Mesendoderm (in vitro differentiated cells): ENCODE measurements around the gene ZSCAN2.
"Not testable (repeated sequence)": the region's sequence is repeated elsewhere in the genome, so short reads cannot be mapped to it uniquely, and the experiment has no call there.

Experiments used
- DNase-seq: peaks from one replicate; pipeline ENCODE4 v3.0.0; 2013
- H2AK5ac ChIP-seq: 2 replicates; pipeline ENCODE4 v1.6.1; 2013; ENCODE audit warnings: low read length, inconsistent platforms
- H2BK120ac ChIP-seq: 2 replicates; pipeline ENCODE4 v1.6.1; 2013; ENCODE audit warnings: low read depth, mild to moderate bottlenecking, low read length, moderate library complexity, mixed read lengths
- H2BK15ac ChIP-seq: replicated peaks from 2 replicates; pipeline ENCODE4 v1.6.1; 2013; ENCODE audit warnings: low read depth, mild to moderate bottlenecking, moderate library complexity
- H2BK5ac ChIP-seq: 2 replicates; pipeline ENCODE4 v1.6.1; 2013; ENCODE audit warnings: low read length, inconsistent platforms
- H3K18ac ChIP-seq: 2 replicates; pipeline ENCODE4 v1.6.1; 2013; ENCODE audit warnings: mild to moderate bottlenecking, low read length, mixed read lengths
- H3K23ac ChIP-seq: one replicate; pipeline ENCODE4 v1.6.1; 2013; ENCODE audit warnings: low read length
- H3K27ac ChIP-seq: 2 replicates; pipeline ENCODE4 v1.5.1; 2013; ENCODE audit warnings: low read depth, mild to moderate bottlenecking, inconsistent platforms, low read length, moderate library complexity
- H3K27me3 ChIP-seq: 2 replicates; pipeline ENCODE4 v1.6.1; 2013; ENCODE audit warnings: low read length, control low read depth, mild to moderate bottlenecking, inconsistent platforms; ENCODE audit not compliant: insufficient read depth, poor library complexity
- H3K36me3 ChIP-seq: 2 replicates; pipeline ENCODE4 v1.6.1; 2013; ENCODE audit warnings: low read length, inconsistent platforms; ENCODE audit not compliant: control insufficient read depth, insufficient read depth
- H3K4ac ChIP-seq: one replicate; pipeline ENCODE4 v1.6.1; 2013; ENCODE audit warnings: low read depth, mild to moderate bottlenecking, low read length, moderate library complexity
- H3K4me1 ChIP-seq: 2 replicates; pipeline ENCODE4 v1.6.1; 2013; ENCODE audit warnings: low read depth, low read length, inconsistent platforms; ENCODE audit not compliant: control insufficient read depth
- H3K4me2 ChIP-seq: 2 replicates; pipeline ENCODE4 v1.6.1; 2013; ENCODE audit warnings: low read length
- H3K4me3 ChIP-seq: 2 replicates; pipeline ENCODE4 v1.5.1; 2013; ENCODE audit warnings: mild to moderate bottlenecking, low read length
- H3K56ac ChIP-seq: one replicate; pipeline ENCODE4 v1.6.1; 2013; ENCODE audit warnings: low read length
- H3K79me1 ChIP-seq: 2 replicates; pipeline ENCODE4 v1.6.1; 2013; ENCODE audit warnings: low read length, inconsistent platforms
- H3K79me2 ChIP-seq: 2 replicates; pipeline ENCODE4 v1.6.1; 2013; ENCODE audit warnings: mild to moderate bottlenecking, low read length; ENCODE audit not compliant: control insufficient read depth, insufficient read depth
- H3K9ac ChIP-seq: 2 replicates; pipeline ENCODE4 v1.6.1; 2013; ENCODE audit warnings: low read length, inconsistent platforms
- H4K5ac ChIP-seq: one replicate; pipeline ENCODE4 v1.6.1; 2013; ENCODE audit warnings: low read length
- H4K8ac ChIP-seq: one replicate; pipeline ENCODE4 v1.6.1; 2013; ENCODE audit warnings: low read depth, mild to moderate bottlenecking, control low read depth, low read length, moderate library complexity
- WGBS: extraction: QIAGEN DNeasy Blood & Tissue Kit; methylation state at CpG from one replicate; pipeline ENCODE4 v1.1.7; 2013; ENCODE audit warnings: low lambda C conversion rate, missing lambda C conversion rate; ENCODE audit not compliant: insufficient coverage; ENCODE audit errors: extremely low coverage; 5-methylcytosine and 5-hydroxymethylcytosine counted together

Gene ZSCAN2

DNA sequence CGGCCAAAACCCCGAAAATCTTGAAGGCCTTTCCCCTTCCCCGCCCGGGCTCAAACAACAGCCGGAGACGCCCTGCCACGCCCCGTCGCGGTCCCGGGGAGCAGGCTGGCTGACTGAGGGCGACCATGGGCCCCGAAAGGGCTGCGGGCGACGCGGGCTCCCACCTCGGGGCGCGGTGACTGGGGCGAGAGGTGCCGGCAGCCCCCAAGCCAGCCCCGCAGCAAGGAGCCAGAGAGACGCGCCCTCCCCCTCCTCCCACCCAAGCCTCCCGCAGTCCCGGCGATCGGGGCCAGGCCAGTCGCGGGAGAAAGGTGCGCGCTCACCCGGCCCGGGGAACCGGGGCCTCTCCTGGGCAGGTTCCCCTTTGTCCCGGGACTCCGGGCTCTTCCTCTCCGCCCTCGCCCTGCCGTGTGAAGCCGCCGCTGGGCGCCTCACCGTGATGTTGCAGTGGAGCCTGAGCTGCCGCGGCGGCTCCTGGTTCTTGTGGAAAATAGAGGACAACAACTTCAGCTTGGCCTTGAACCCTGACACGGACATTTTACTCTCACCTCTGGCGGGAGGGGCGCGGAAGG lies 30.6 kb upstream of the ZSCAN2 start:
- Histone ChIP-seq H3K79me2 (no peaks in the 10 kb centered on the region), H3K79me1 (no peaks in the 10 kb centered on the region), H2BK15ac (no peak overlapping the region), H3K18ac (peak overlapping the region; percentile 89), H3K4ac (peak overlapping the region; percentile 20), H2BK120ac (peak overlapping the region; percentile 1), H3K27ac (peak overlapping the region; percentile 50), H3K4me3 (peak overlapping the region; percentile 46), H4K5ac (no peak overlapping the region), H3K36me3 (no peaks in the 10 kb centered on the region), H3K23ac (no peak overlapping the region), H4K8ac (no peak overlapping the region), H3K9ac (peak overlapping the region; percentile 71), H2BK5ac (no peak overlapping the region), H3K56ac (peak overlapping the region; percentile 81), H2AK5ac (no peak overlapping the region), H3K4me2 (peak overlapping the region; percentile 8), H3K4me1 (no peaks in the 10 kb centered on the region), H3K27me3 (no peaks in the 10 kb centered on the region)
- WGBS = no CpG with 5 or more reads among the region's 52 CpGs
- peak; percentile 30 for DNase-seq

DNA sequence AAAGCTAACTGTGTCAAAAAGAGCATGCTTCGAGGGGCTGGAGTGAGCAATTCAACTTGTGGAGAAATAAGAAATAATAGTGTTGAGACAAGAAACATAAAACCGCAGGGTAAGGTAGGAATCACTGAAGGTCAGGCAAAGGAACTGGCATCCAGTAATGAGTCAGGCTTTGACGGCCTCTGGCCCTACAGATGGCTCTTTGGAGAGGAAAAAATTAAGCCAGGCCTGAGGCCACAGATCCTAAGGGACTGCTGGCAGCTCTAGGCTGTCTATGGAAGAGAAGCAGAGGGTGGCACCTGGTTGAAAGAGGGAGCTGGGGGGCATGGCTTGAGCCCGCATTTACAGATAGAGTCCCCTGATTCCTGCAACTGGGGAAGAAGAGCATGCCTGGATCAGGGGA lies 28.6 kb upstream of the ZSCAN2 start:
- Histone ChIP-seq H3K79me1 (no peaks in the 10 kb centered on the region), H3K56ac (no peak overlapping the region), H2AK5ac (no peak overlapping the region), H3K4me3 (no peak overlapping the region), H3K27ac (no peak overlapping the region), H4K5ac (no peak overlapping the region), H3K4me1 (no peaks in the 10 kb centered on the region), H3K4ac (no peak overlapping the region), H2BK15ac (no peak overlapping the region), H2BK120ac (no peak overlapping the region), H3K4me2 (no peak overlapping the region), H3K27me3 (no peaks in the 10 kb centered on the region), H3K23ac (no peak overlapping the region), H3K36me3 (no peaks in the 10 kb centered on the region), H3K79me2 (no peaks in the 10 kb centered on the region), H3K9ac (no peak overlapping the region), H3K18ac (no peak overlapping the region), H4K8ac (no peak overlapping the region), H2BK5ac (no peak overlapping the region)
- no peak for DNase-seq
- no CpG with 5 or more reads among the region's 4 CpGs for WGBS

DNA sequence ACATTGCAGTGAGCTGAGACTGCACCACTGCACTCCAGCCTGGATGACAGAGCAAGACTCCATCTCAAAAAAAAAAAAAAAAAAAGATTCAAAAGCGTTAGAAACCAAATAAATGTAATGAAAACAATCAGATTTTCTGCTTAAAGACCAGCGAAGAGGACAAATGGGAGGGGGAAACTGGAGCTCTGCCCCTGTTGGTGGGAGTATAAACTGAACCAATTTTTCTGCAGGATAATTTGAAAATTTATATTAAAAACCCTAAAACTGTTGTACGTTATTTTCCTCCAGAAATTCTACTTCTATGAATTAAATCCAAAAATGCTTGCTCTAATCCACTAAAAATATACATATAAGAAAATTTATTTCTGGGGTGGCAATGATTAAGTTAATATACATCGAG lies 25.3 kb upstream of the ZSCAN2 start:
- Histone ChIP-seq H3K9ac (no peak overlapping the region), H3K79me1 (no peaks in the 10 kb centered on the region), H4K5ac (no peak overlapping the region), H3K4me2 (no peak overlapping the region), H3K27ac (no peak overlapping the region), H2BK5ac (no peak overlapping the region), H2AK5ac (no peak overlapping the region), H3K27me3 (no peaks in the 10 kb centered on the region), H4K8ac (no peak overlapping the region), H3K36me3 (no peaks in the 10 kb centered on the region), H3K23ac (no peak overlapping the region), H3K4me3 (no peak overlapping the region), H3K18ac (no peak overlapping the region), H3K4me1 (no peaks in the 10 kb centered on the region), H2BK15ac (no peak overlapping the region), H3K79me2 (no peaks in the 10 kb centered on the region), H3K4ac (no peak overlapping the region), H2BK120ac (no peak overlapping the region), H3K56ac (no peak overlapping the region)
- no peak for DNase-seq
- WGBS = no CpG with 5 or more reads among the region's 4 CpGs

- not testable (repeated sequence) for H3K4me3 ChIP-seq, H3K56ac ChIP-seq, H4K5ac ChIP-seq, H3K23ac ChIP-seq, H3K27ac ChIP-seq, H2BK5ac ChIP-seq, H3K18ac ChIP-seq, H2AK5ac ChIP-seq, H3K79me2 ChIP-seq, DNase-seq, H2BK15ac ChIP-seq, H3K27me3 ChIP-seq, H3K79me1 ChIP-seq, H3K4me1 ChIP-seq, H3K4me2 ChIP-seq, H3K36me3 ChIP-seq, H3K9ac ChIP-seq, H2BK120ac ChIP-seq, H4K8ac ChIP-seq, H3K4ac ChIP-seq
- WGBS = no CpG with 5 or more reads among the region's 6 CpGs
Observed at GRCh38 chr15:84577891-84578290, 22.9 kb upstream of the ZSCAN2 start.

GRCh38 chr15:84579261-84579721 lies 21.5 kb upstream of the ZSCAN2 start:
- not testable (repeated sequence) for H3K4me2 ChIP-seq, H3K27me3 ChIP-seq, DNase-seq, H3K79me2 ChIP-seq, H2AK5ac ChIP-seq, H3K23ac ChIP-seq, H3K79me1 ChIP-seq, H3K36me3 ChIP-seq, H3K27ac ChIP-seq, H2BK15ac ChIP-seq, H3K4me3 ChIP-seq, H3K18ac ChIP-seq, H3K56ac ChIP-seq, H3K9ac ChIP-seq, H2BK120ac ChIP-seq, H3K4me1 ChIP-seq, H2BK5ac ChIP-seq, H3K4ac ChIP-seq, H4K5ac ChIP-seq, H4K8ac ChIP-seq
- no CpG with 5 or more reads among the region's 7 CpGs for WGBS
